CD14-positive monocyte (primary cell): ENCODE results near the gene RESP18. TPM values are rescaled to one million over a fixed set of nuclear protein-coding genes. Genes with fewer than 3 reads are reported as not detected.
A peak's percentile ranks its signal among the peaks of the same experiment; 100 is the strongest.

Experiments used
- DNase-seq, 3 donors: peaks; one replicate each; pipeline ENCODE4 v3.0.0-alpha.2; 2011 to 2022
- H2AFZ ChIP-seq: 2 replicates; pipeline ENCODE4 v1.6.0; 2012; ENCODE audit warnings: mild to moderate bottlenecking, low read depth, low read length, inconsistent platforms; ENCODE audit not compliant: insufficient read depth, poor library complexity, severe bottlenecking
- H3K27ac ChIP-seq, 2 donors: 1 replicate in 1 of 2; 2 replicates in 1 of 2; pipeline ENCODE4 v1.5.1; 2012 to 2013; ENCODE audit warnings: low read length in 2 of 2, control low read depth in 1 of 2, inconsistent platforms in 1 of 2, low read depth in 1 of 2, mild to moderate bottlenecking in 1 of 2
- H3K27me3 ChIP-seq, 2 donors: one replicate each; pipeline versions ENCODE4 v1.6.0 to v1.6.1; 2011 to 2013; ENCODE audit warnings: low read length in 2 of 2; ENCODE audit not compliant: control insufficient read depth in 2 of 2, insufficient read depth in 2 of 2
- H3K36me3 ChIP-seq, 2 donors: replicated peaks in 1 of 2; 1 replicate in 1 of 2; 2 replicates in 1 of 2; pipeline versions ENCODE4 v1.5.1 to v1.6.1; 2012 to 2013; ENCODE audit warnings: low read length in 2 of 2, control low read depth in 1 of 2, inconsistent platforms in 1 of 2, mild to moderate bottlenecking in 1 of 2; ENCODE audit not compliant: insufficient read depth in 2 of 2, control insufficient read depth in 1 of 2
- H3K4me1 ChIP-seq, 2 donors: 1 replicate in 1 of 2; 2 replicates in 1 of 2; pipeline versions ENCODE4 v1.5.1 to v1.6.1; 2012 to 2013; ENCODE audit warnings: low read length in 2 of 2, control low read depth in 1 of 2, inconsistent platforms in 1 of 2, mild to moderate bottlenecking in 1 of 2, moderate library complexity in 1 of 2; ENCODE audit not compliant: insufficient read depth in 2 of 2, control insufficient read depth in 1 of 2
- H3K4me2 ChIP-seq: replicated peaks from 2 replicates; pipeline ENCODE3; 2012; ENCODE audit warnings: low read length, moderate library complexity, mild to moderate bottlenecking; ENCODE audit not compliant: poor library complexity, severe bottlenecking; ENCODE audit errors: extremely low read depth
- H3K4me3 ChIP-seq, 3 experiments: fragments of 200-600 bp in 1 of 3; sonication (generic) in 1 of 3; replicated peaks in 1 of 3; 1 replicate in 2 of 3; 2 replicates in 1 of 3; pipeline ENCODE4 v1.5.1; 2011 to 2013; ENCODE audit warnings: low read length in 3 of 3, mild to moderate bottlenecking in 3 of 3, control low read depth in 2 of 3, low read depth in 2 of 3, inconsistent platforms in 1 of 3, moderate library complexity in 1 of 3
- H3K79me2 ChIP-seq: 2 replicates; pipeline ENCODE4 v1.6.0; 2012; ENCODE audit warnings: mild to moderate bottlenecking, control low read depth, inconsistent platforms, low read length, moderate library complexity; ENCODE audit not compliant: insufficient read depth
- H3K9ac ChIP-seq: 2 replicates; pipeline ENCODE4 v1.6.0; 2017; ENCODE audit warnings: low read length, mild to moderate bottlenecking; ENCODE audit not compliant: insufficient read depth, poor library complexity, severe bottlenecking
- H3K9me3 ChIP-seq, 2 donors: replicated peaks in 1 of 2; 1 replicate in 1 of 2; 2 replicates in 1 of 2; pipeline versions ENCODE4 v1.5.1 to v1.6.1; 2012 to 2013; ENCODE audit warnings: low read length in 2 of 2, control low read depth in 1 of 2; ENCODE audit not compliant: control insufficient read depth in 1 of 2, insufficient read depth in 1 of 2
- H4K20me1 ChIP-seq: 2 replicates; pipeline ENCODE4 v1.6.0; 2012; ENCODE audit warnings: mild to moderate bottlenecking, low read length, control low read depth, moderate library complexity; ENCODE audit not compliant: insufficient read depth
- H3K27ac Mint-ChIP-seq, 7 donors: one replicate each; pipeline ENCODE4 v1.8.0; 2020; ENCODE audit warnings: mild to moderate bottlenecking in 7 of 7, mixed read lengths in 7 of 7, moderate library complexity in 6 of 7, inconsistent platforms in 2 of 7
- H3K27me3 Mint-ChIP-seq, 3 donors: one replicate each; pipeline ENCODE4 v1.8.0; 2021 to 2022; ENCODE audit warnings: low read depth in 3 of 3, mild to moderate bottlenecking in 3 of 3, mixed read lengths in 3 of 3, moderate library complexity in 3 of 3, inconsistent platforms in 1 of 3
- H3K36me3 Mint-ChIP-seq, 2 donors: one replicate each; pipeline ENCODE4 v1.8.0; 2020; ENCODE audit warnings: mixed read lengths in 2 of 2, inconsistent platforms in 1 of 2, mild to moderate bottlenecking in 1 of 2
- H3K4me1 Mint-ChIP-seq: one replicate; pipeline ENCODE4 v1.8.0; 2020; ENCODE audit warnings: mild to moderate bottlenecking, mixed read lengths
- H3K4me3 Mint-ChIP-seq, 2 donors: one replicate each; pipeline ENCODE4 v1.8.0; 2020; ENCODE audit warnings: mild to moderate bottlenecking in 2 of 2, mixed read lengths in 2 of 2, moderate library complexity in 1 of 2
- H3K9me3 Mint-ChIP-seq, 7 donors: one replicate each; pipeline ENCODE4 v1.8.0; 2020 to 2022; ENCODE audit warnings: mixed read lengths in 7 of 7, mild to moderate bottlenecking in 6 of 7, moderate library complexity in 6 of 7, inconsistent platforms in 2 of 7
- CTCF ChIP-seq: fragments of 200-600 bp; IDR thresholded peaks from one replicate; pipeline ENCODE4 v1.8.0; 2022; ENCODE audit warnings: antibody characterized with exemption, mild to moderate bottlenecking
- WGBS: methylation state at CpG from one replicate; pipeline ENCODE4 v1.1.5; 2013; ENCODE audit warnings: missing lambda C conversion rate; ENCODE audit not compliant: insufficient coverage; 5-methylcytosine and 5-hydroxymethylcytosine counted together
- intact Hi-C, 2 donors: fragments of 100-400 bp; cut with micrococcal nuclease; formaldehyde crosslinking; loops; one replicate each; pipeline versions ENCODE4 v1.15.0 to v1.15.1; 2023
- polyA plus RNA-seq, 3 donors: library from polyadenylated mRNA; depleted of rRNA in 1 of 3; unstranded in 2 of 3; stranded (reverse) in 1 of 3; fragments of 300-500 nt in 2 of 3; fragments of >200 nt in 1 of 3; fragmentation: Illumina TruSeq in 2 of 3; gene quantifications; 1 replicate in 2 of 3; 2 replicates in 1 of 3; pipeline ENCODE4 v1.2.3, GENCODE V29; 2012 to 2021

Gene RESP18
- polyA plus RNA-seq, 3 donors = not detected

GRCh38 chr2:219327719-219328118, 4.8 kb downstream of the RESP18 start:
- Histone ChIP-seq H3K4me2 (no peak overlapping the region), H3K9ac (no peak overlapping the region), H3K4me1 (no peaks in the 10 kb centered on the region), H4K20me1 (no peaks in the 10 kb centered on the region), H3K9me3 (peaks cover 0 to 12% of the 10 kb centered on the region in 2 donors), H3K36me3 (no peaks in the 10 kb centered on the region), H3K27me3 (peaks cover 26 to 53% of the 10 kb centered on the region in 2 donors), H3K27ac (no peak overlapping the region), H3K4me3 (no peak overlapping the region), H2AFZ (no peak overlapping the region), H3K79me2 (no peaks in the 10 kb centered on the region)
- peaks cover 0 to 12% (median 4%) of the 10 kb centered on the region in 7 donors for H3K9me3 Mint-ChIP-seq
- peaks cover 4% of the 10 kb centered on the region for H3K4me1 Mint-ChIP-seq
- no peak for TF ChIP-seq CTCF
- peak overlapping the region in 1 of 7 donors; percentile 9 for H3K27ac Mint-ChIP-seq
- peaks cover 47 to 66% (median 54%) of the 10 kb centered on the region in 3 donors for H3K27me3 Mint-ChIP-seq
- no peak for DNase-seq
- H3K36me3 Mint-ChIP-seq = peaks cover 0 to 6% of the 10 kb centered on the region in 2 donors
- intact Hi-C loops = no loop called here
- WGBS = 71% methylated on average over 2 of the region's 2 CpGs
- H3K4me3 Mint-ChIP-seq = no peak overlapping the region

- H3K27me3 Mint-ChIP-seq = peaks cover 40 to 58% (median 41%) of the 10 kb centered on the region in 3 donors
These were observed 6.8 kb downstream of the RESP18 start for GRCh38 chr2:219325657-219326315.

More at GRCh38 chr2:219325657-219326315, 6.8 kb downstream of the RESP18 start:
- H3K4me1 Mint-ChIP-seq = peaks cover 4% of the 10 kb centered on the region
- Histone ChIP-seq H3K27ac (no peak overlapping the region), H3K4me3 (no peak overlapping the region), H3K9me3 (no peaks in the 10 kb centered on the region), H3K4me2 (no peak overlapping the region), H4K20me1 (no peaks in the 10 kb centered on the region), H3K27me3 (peaks cover 12 to 42% of the 10 kb centered on the region in 2 donors), H3K4me1 (no peaks in the 10 kb centered on the region), H3K36me3 (no peaks in the 10 kb centered on the region), H3K79me2 (no peaks in the 10 kb centered on the region), H2AFZ (no peak overlapping the region), H3K9ac (no peak overlapping the region)
- H3K4me3 Mint-ChIP-seq = peak overlapping the region in 1 of 2 donors; percentile 55
- no peak for TF ChIP-seq CTCF
- DNase-seq = no peak
- H3K27ac Mint-ChIP-seq = no peak overlapping the region
- no peaks in the 10 kb centered on the region for H3K36me3 Mint-ChIP-seq
- 3% methylated on average over 4 of the region's 9 CpGs for WGBS
- intact Hi-C loops = no loop called here
- no peaks in the 10 kb centered on the region for H3K9me3 Mint-ChIP-seq
